Epithelial cell of esophagus (primary cell): Measurements from ENCODE around the gene KCNQ2.

Experiments used
- DNase-seq: peaks from one replicate; pipeline ENCODE4 v3.0.0; 2010; ENCODE audit warnings: low read depth
- H3K4me3 ChIP-seq: 2 replicates; pipeline ENCODE4 v1.5.1; 2011; ENCODE audit warnings: mild to moderate bottlenecking, low read length, control low read depth
- TF ChIP-seq, protein P1 (sequence below): IDR thresholded peaks from 2 replicates; pipeline ENCODE4 v1.5.1; 2011; ENCODE audit warnings: low read depth, mild to moderate bottlenecking, low read length, control low read depth, inconsistent platforms; ENCODE audit not compliant: insufficient read depth; ENCODE audit errors: missing control alignments

The KCNQ2 gene

DNA sequence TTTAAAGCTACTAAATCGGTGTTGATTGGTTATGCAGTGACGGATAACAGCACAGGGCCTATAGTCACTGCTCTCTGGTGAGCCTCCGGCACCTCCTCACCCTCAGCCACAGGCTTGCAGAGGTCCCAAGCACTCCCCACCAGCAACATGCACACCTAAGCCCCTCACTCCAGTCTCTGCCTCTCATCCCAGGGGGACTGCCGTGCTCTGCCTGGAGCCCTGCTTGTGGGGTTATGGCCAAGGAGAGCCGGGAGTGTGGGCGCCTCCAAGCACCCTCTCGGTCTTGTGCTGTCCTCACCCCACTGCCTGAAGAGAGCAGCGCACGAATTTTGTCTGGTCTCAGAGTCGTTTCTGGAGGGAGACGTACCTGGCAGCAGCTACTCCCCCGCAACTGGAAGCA lies 33.3 kb upstream of the KCNQ2 start:
- no peak for DNase-seq
- TF ChIP-seq, protein P1, sequence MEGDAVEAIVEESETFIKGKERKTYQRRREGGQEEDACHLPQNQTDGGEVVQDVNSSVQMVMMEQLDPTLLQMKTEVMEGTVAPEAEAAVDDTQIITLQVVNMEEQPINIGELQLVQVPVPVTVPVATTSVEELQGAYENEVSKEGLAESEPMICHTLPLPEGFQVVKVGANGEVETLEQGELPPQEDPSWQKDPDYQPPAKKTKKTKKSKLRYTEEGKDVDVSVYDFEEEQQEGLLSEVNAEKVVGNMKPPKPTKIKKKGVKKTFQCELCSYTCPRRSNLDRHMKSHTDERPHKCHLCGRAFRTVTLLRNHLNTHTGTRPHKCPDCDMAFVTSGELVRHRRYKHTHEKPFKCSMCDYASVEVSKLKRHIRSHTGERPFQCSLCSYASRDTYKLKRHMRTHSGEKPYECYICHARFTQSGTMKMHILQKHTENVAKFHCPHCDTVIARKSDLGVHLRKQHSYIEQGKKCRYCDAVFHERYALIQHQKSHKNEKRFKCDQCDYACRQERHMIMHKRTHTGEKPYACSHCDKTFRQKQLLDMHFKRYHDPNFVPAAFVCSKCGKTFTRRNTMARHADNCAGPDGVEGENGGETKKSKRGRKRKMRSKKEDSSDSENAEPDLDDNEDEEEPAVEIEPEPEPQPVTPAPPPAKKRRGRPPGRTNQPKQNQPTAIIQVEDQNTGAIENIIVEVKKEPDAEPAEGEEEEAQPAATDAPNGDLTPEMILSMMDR = no peak
- no peak overlapping the region for H3K4me3 ChIP-seq

DNA sequence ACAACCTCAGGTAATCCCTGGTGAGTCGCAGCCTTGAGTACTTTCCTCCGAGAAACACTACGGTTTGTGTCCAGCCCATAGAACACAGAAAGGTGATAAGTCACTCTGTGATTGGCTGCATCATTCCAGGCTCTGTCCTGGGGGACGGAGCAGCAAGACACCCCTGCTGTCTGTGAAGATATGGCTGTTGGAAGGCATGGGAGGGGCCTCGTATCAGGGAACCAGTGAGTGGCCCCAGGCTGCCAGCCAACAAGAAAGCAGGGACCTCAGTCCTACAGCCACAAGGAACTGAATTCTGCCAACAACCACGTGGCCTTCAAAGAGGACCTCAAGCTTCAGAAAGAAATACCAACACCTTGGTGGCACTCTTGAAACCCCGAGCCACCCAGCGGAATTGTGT lies 32.8 kb upstream of the KCNQ2 start:
- DNase-seq = no peak
- TF ChIP-seq, protein P1 = no peak
- no peak overlapping the region for H3K4me3 ChIP-seq

DNA sequence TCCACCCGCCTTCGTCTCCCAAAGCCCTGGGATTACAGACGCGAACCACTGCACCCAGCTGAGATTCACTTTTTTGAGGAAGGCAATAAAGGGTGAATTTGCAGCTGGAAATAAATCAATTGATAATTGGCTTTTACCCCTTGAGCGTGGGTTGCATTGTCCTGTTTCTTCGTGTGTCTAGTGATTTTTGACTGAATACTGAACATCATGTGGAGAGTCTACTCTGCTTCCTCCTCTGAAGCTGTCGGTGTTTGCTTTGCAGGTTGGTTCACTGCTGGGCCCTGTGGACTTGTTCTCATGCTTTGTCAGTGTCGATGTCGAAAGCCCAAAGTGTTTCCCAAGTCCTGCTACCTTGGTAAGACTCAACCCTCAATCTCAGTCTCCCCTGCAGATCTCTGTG lies 32.2 kb upstream of the KCNQ2 start:
- DNase-seq = no peak
- TF ChIP-seq, protein P1 = no peak
- no peak overlapping the region for H3K4me3 ChIP-seq

DNA sequence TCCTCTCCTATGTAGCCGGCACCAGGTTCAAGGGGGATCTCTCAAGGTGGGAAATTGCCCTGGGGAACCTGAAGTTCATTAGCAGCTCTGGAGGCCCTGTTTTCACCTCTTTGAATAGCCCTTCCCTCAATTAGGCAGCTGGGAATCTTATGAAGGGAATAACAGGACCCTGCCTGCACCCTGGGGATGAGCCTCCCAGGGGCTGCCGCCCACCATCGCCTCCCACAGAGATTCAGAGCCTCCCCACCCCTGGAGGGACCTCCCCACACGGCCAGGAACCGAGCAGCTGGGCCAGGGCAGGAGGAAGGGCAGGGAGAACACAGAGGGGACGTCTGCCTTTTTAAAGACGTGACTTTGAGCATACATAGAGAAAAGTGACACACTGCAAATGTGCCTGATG lies 31.1 kb upstream of the KCNQ2 start:
- TF ChIP-seq, protein P1 = no peak
- no peak for DNase-seq
- H3K4me3 ChIP-seq = no peak overlapping the region

DNA sequence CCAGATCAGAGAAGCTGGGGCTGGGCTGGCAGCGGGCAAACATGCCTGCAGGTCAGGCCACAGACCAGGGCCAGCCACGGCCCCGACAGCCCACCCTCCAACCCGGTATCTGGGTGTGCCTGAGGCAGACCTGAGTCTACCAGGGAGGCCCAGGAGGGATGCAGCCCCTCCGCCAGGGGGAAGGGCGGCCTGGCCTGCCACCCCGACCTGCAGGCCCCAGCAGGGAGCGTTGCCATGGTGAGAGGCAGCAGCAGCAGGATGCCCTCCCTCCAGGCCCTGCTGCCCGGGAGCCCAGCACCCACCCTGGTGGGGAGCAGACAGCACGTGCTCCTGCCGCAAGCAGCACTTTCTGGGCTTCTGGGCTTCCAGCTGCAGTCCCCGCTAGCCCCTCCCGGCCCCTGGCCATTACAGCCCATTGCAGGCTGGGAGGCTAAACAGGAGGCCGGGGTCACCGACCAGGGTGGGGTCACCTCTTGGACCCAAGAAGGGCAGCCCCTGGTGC lies 30.3 kb upstream of the KCNQ2 start:
- no peak for DNase-seq
- TF ChIP-seq, protein P1 = no peak
- no peak overlapping the region for H3K4me3 ChIP-seq

DNA sequence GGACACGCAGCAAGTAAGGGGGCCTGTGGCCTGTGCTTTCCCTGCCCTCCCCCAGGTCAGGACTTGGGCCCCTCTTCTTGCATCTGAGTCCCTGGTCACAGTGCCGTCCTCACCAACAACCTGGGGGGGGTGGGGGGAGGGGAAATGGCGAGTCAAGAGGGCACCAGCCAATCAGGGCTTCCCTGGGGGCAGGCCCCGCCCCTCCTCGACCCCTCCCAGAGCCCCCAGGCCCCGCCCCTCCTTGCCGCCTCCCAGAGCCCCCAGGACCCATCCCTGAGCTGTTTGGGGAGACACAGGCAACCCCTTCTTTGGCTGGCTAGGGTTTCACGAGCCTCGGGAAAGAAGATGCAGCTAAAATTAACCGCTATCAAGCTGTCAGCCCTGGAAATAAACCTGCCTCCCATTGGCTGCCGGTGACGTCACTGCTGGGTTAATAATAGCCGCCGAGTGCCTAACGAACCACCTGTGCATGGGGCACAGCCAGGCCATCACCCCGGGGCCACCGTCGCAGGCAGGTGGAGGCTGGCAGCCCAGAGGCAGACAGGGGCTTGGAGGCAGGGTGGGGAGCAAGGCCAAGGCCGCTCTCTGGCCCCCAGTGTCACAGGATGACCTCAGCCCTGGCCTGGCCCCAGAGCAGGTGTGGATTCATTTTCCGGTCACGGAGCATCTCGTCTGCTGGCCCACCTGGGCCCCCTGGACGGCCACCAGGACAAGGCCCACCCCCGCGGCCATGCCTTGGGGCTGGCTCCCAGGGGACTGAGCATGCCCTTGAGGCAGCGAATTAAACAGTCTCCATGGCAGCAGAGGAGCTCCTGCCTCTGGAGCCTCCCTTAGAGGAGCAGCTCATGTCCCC lies 29.6 kb upstream of the KCNQ2 start:
- TF ChIP-seq, protein P1 = no peak
- H3K4me3 ChIP-seq = no peak overlapping the region
- peak; percentile 26 for DNase-seq
